Central memory CD8-positive, alpha-beta T cell (primary cell): Measurements from ENCODE around the gene MAMSTR.

ENCODE experiments used
- ATAC-seq: fragments of 150-1000 bp; cut with Tn5 transposase; replicated peaks from 2 replicates; pipeline ENCODE4 v1.10.0; 2022; ENCODE audit warnings: mild to moderate bottlenecking, moderate FRiP score, moderate number of reproducible peaks; ENCODE audit not compliant: poor library complexity, severe bottlenecking; ENCODE audit errors: extremely low read depth
- DNase-seq, 2 donors: peaks; one replicate each; pipeline ENCODE4 v3.0.0; 2021; ENCODE audit warnings: low spot score in 2 of 2
- H3K27ac Mint-ChIP-seq: one replicate; pipeline ENCODE4 v1.8.0; 2022; ENCODE audit warnings: low read depth, mild to moderate bottlenecking, moderate library complexity, mixed read lengths
- H3K27me3 Mint-ChIP-seq: one replicate; pipeline ENCODE4 v1.8.0; 2022; ENCODE audit warnings: mixed read lengths
- H3K36me3 Mint-ChIP-seq: one replicate; pipeline ENCODE4 v1.8.0; 2022; ENCODE audit warnings: mild to moderate bottlenecking, moderate library complexity, mixed read lengths; ENCODE audit not compliant: insufficient read depth
- H3K4me1 Mint-ChIP-seq: one replicate; pipeline ENCODE4 v1.8.0; 2022; ENCODE audit warnings: mixed read lengths
- H3K4me3 Mint-ChIP-seq: one replicate; pipeline ENCODE4 v1.8.0; 2022; ENCODE audit warnings: mild to moderate bottlenecking, moderate library complexity, mixed read lengths
- H3K9me3 Mint-ChIP-seq: one replicate; pipeline ENCODE4 v1.8.0; 2022; ENCODE audit warnings: mixed read lengths

Gene MAMSTR

GRCh38 chr19:48752496-48753365 is 33.2 kb upstream of the MAMSTR start, which contains the start of gene FUT1:
Gene FUT1, minus strand, starts transcription at chr19:48752641. Its CDS starts 1,360 bp downstream, at chr19:48751281.
- Mint-ChIP-seq H3K36me3 (peaks cover 3% of the 10 kb centered on the region), H3K9me3 (no peaks in the 10 kb centered on the region), H3K27me3 (peaks cover 55% of the 10 kb centered on the region), H3K4me1 (peaks cover 15% of the 10 kb centered on the region), H3K27ac (peak within 1 kb of the TSS; percentile 9), H3K4me3 (peak within 1 kb of the TSS; percentile 69)
- no peak for DNase-seq
- peak; percentile 55 for ATAC-seq

DNA sequence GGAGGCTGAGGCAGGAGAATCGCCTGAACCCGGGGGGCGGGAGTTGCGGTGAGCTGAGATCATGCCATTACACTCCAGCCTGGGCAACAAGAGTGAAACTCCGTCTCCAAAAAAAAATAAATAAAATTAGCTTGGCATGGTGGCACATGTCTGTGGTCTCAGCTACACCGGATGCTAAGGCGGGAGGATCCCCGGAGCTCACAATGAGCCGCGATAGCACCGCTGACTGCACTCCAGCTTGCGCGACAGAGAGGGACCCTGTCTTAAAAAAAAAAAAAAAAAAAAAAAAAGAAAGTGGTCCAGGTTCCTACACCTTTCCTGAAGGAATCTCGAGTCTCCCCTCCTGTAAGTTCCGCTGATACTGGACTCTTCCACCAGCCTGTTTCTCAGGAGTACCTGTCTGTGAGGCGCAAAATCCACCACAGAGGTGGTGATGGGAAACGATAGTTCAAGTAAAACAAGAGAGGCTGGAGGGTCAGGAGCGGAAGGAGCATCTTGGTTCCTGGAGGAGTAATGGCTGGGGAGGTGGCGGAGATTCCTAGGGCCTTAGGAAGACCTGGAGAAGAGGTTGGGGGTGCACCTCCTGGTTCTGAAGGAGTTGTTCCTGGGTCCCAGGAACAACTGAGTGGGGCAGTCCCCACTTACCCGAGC is 32.4 kb upstream of the MAMSTR start:
- H3K9me3 Mint-ChIP-seq, result no peaks in the 10 kb centered on the region
- peak overlapping the region; percentile 69 for H3K4me3 Mint-ChIP-seq
- peaks cover 55% of the 10 kb centered on the region for H3K27me3 Mint-ChIP-seq
- peaks cover 3% of the 10 kb centered on the region for H3K36me3 Mint-ChIP-seq
- DNase-seq (no peak), ATAC-seq (peak; percentile 20)
- peaks cover 15% of the 10 kb centered on the region for H3K4me1 Mint-ChIP-seq
- peak overlapping the region; percentile 9 for H3K27ac Mint-ChIP-seq

GRCh38 chr19:48750771-48751504 is 31.4 kb upstream of the MAMSTR start:
- H3K27ac Mint-ChIP-seq, result no peak overlapping the region
- peak overlapping the region; percentile 52 for H3K4me3 Mint-ChIP-seq
- no peaks in the 10 kb centered on the region for H3K9me3 Mint-ChIP-seq
- ATAC-seq, result no peak
- DNase-seq, result no peak
- peaks cover 3% of the 10 kb centered on the region for H3K36me3 Mint-ChIP-seq
- peaks cover 20% of the 10 kb centered on the region for H3K4me1 Mint-ChIP-seq
- H3K27me3 Mint-ChIP-seq, result peaks cover 61% of the 10 kb centered on the region

GRCh38 chr19:48750351-48750750 is 30.8 kb upstream of the MAMSTR start:
- Mint-ChIP-seq H3K27me3 (peaks cover 61% of the 10 kb centered on the region), H3K27ac (no peak overlapping the region)

DNA sequence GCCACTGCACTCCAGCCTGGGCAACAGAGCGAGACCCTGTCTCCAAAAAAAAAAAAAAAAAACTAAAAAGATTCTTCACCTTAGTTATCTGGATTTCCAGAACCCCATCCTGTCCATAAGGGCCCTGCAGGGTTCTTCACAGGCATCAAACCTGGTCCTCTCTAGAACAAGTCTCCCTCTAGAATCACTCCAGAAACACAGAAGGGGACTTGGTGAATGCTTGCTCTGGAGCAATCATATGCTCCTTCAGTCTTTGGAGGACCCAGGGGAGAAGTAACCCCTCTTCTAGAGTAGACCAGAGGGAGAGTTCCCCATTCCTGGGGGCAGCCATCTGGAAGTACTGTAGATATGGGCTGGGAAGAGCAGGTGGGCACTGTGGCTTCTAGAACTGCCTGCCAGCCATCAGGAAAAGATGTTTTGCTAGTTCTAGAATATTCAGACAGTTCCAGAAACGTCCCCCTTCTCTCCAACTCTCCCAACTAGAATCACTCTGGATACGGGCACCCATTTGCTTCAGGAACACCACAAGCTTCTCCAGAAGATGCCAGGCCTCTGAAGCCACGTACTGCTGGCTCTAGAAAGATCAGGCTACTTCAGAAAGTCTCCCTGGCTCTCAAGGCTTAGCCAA is 30.2 kb upstream of the MAMSTR start:
- Mint-ChIP-seq H3K36me3 (peaks cover 3% of the 10 kb centered on the region), H3K27me3 (peaks cover 54% of the 10 kb centered on the region), H3K27ac (no peak overlapping the region), H3K4me1 (peaks cover 21% of the 10 kb centered on the region), H3K9me3 (no peaks in the 10 kb centered on the region), H3K4me3 (no peak overlapping the region)
- no peak for DNase-seq
- no peak for ATAC-seq

More at GRCh38 chr19:48750351-48750750, 30.8 kb upstream of the MAMSTR start:
- Mint-ChIP-seq H3K36me3 (peaks cover 3% of the 10 kb centered on the region), H3K4me1 (peaks cover 21% of the 10 kb centered on the region), H3K9me3 (no peaks in the 10 kb centered on the region), H3K4me3 (no peak overlapping the region)
- DNase-seq, result no peak
- no peak for ATAC-seq

- H3K4me3 Mint-ChIP-seq, result no peak within 1 kb of the TSS
- ATAC-seq (no peak), DNase-seq (no peak)
- no peaks in the 10 kb centered on the region for H3K9me3 Mint-ChIP-seq
- peaks cover under 1% of the 10 kb centered on the region for H3K36me3 Mint-ChIP-seq
- peaks cover 30% of the 10 kb centered on the region for H3K27me3 Mint-ChIP-seq
- H3K27ac Mint-ChIP-seq, result no peak within 1 kb of the TSS
- peaks cover 8% of the 10 kb centered on the region for H3K4me1 Mint-ChIP-seq
Measured at GRCh38 chr19:48746738-48747575, 27.4 kb upstream of the MAMSTR start, which contains the start of gene IZUMO1. Gene IZUMO1, minus strand, starts transcription at chr19:48746909. Its CDS starts 1,050 bp downstream, at chr19:48745859.

DNA sequence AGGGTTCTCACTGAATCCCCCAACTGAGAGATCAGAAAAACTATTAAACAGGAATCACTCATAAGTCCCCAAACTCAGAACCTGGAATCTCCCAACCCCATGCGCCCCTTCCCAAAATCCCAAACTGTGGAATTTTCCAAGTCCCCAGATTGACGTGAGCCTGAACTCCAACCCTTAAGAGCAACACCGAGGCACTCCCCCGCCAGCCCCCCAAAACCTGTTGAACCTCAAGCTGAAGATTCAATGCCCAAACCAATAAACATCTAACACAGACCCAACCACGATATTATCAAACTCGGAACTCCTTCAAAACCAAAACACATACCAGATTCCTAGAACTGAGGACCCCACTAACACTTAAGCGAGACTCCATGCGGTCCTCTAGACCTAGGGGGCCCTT is 26.6 kb upstream of the MAMSTR start:
- ATAC-seq (no peak), DNase-seq (no peak)
- no peaks in the 10 kb centered on the region for H3K9me3 Mint-ChIP-seq
- H3K27ac Mint-ChIP-seq, result no peak overlapping the region
- no peak overlapping the region for H3K4me3 Mint-ChIP-seq
- H3K4me1 Mint-ChIP-seq, result peaks cover 15% of the 10 kb centered on the region
- peaks cover 22% of the 10 kb centered on the region for H3K27me3 Mint-ChIP-seq
- H3K36me3 Mint-ChIP-seq, result no peaks in the 10 kb centered on the region

GRCh38 chr19:48745208-48745995 is 25.9 kb upstream of the MAMSTR start:
- peaks cover 17% of the 10 kb centered on the region for H3K4me1 Mint-ChIP-seq
- peaks cover 14% of the 10 kb centered on the region for H3K27me3 Mint-ChIP-seq
- H3K36me3 Mint-ChIP-seq, result no peaks in the 10 kb centered on the region
- ATAC-seq, result peak; percentile 78
- DNase-seq, result no peak
- no peak overlapping the region for H3K4me3 Mint-ChIP-seq
- H3K9me3 Mint-ChIP-seq, result no peaks in the 10 kb centered on the region
- no peak overlapping the region for H3K27ac Mint-ChIP-seq

- no peak overlapping the region for H3K4me3 Mint-ChIP-seq
- no peaks in the 10 kb centered on the region for H3K9me3 Mint-ChIP-seq
- DNase-seq (no peak), ATAC-seq (no peak)
- H3K36me3 Mint-ChIP-seq, result peaks cover 3% of the 10 kb centered on the region
- peaks cover 22% of the 10 kb centered on the region for H3K4me1 Mint-ChIP-seq
- no peak overlapping the region for H3K27ac Mint-ChIP-seq
- peaks cover 13% of the 10 kb centered on the region for H3K27me3 Mint-ChIP-seq
Measured at GRCh38 chr19:48742096-48742495, 22.6 kb upstream of the MAMSTR start.

- H3K9me3 Mint-ChIP-seq, result no peaks in the 10 kb centered on the region
- peaks cover 3% of the 10 kb centered on the region for H3K36me3 Mint-ChIP-seq
- ATAC-seq (no peak), DNase-seq (no peak)
- H3K4me3 Mint-ChIP-seq, result no peak overlapping the region
- H3K27ac Mint-ChIP-seq, result no peak overlapping the region
- peaks cover 21% of the 10 kb centered on the region for H3K4me1 Mint-ChIP-seq
- peaks cover 10% of the 10 kb centered on the region for H3K27me3 Mint-ChIP-seq
Measured at GRCh38 chr19:48741129-48741999, 21.8 kb upstream of the MAMSTR start.
